Neural cell (in vitro differentiated cells): ENCODE results near the gene ZCCHC17. TPM values are rescaled to one million over a fixed set of nuclear protein-coding genes. Genes with fewer than 3 reads are reported as not detected.

Source experiments
- H2AFZ ChIP-seq: fragments of 200-600, 300-800 bp; sonication (generic), shearing (Covaris generic); 2 replicates; pipeline ENCODE4 v1.6.0; 2014; ENCODE audit warnings: low read depth, mild to moderate bottlenecking, antibody characterized with exemption, low read length, moderate library complexity
- H3F3A ChIP-seq: fragments of 200-600 bp; shearing (Covaris generic); 2 replicates; pipeline ENCODE4 v1.6.1; 2016; ENCODE audit warnings: mild to moderate bottlenecking, moderate library complexity, mixed read lengths, antibody characterized with exemption, low read length; ENCODE audit not compliant: insufficient read depth, poor library complexity, severe bottlenecking
- H3K27ac ChIP-seq: fragments of 200-600, 300-800 bp; sonication (generic), shearing (Covaris generic); 2 replicates; pipeline ENCODE4 v1.5.1; 2014; ENCODE audit warnings: mild to moderate bottlenecking, low read length, moderate library complexity
- H3K27me3 ChIP-seq: fragments of 300-800, 200-600 bp; sonication (generic), shearing (Covaris generic); 2 replicates; pipeline ENCODE4 v1.6.0; 2014; ENCODE audit warnings: mild to moderate bottlenecking, low read depth, low read length, moderate library complexity; ENCODE audit not compliant: insufficient read depth
- H3K36me3 ChIP-seq: fragments of 300-800, 200-600 bp; sonication (generic), shearing (Covaris generic); 2 replicates; pipeline ENCODE4 v1.5.1; 2014; ENCODE audit warnings: mild to moderate bottlenecking, antibody characterized with exemption, low read length, moderate library complexity; ENCODE audit not compliant: insufficient read depth
- H3K4me2 ChIP-seq: fragments of 300-800, 200-600 bp; sonication (generic), shearing (Covaris generic); 2 replicates; pipeline ENCODE4 v1.6.0; 2014; ENCODE audit warnings: mild to moderate bottlenecking, low read length
- H3K4me3 ChIP-seq: fragments of 300-800, 200-600 bp; sonication (generic), shearing (Covaris generic); 2 replicates; pipeline ENCODE4 v1.5.1; 2014; ENCODE audit warnings: mild to moderate bottlenecking, low read length, moderate library complexity
- H3K79me2 ChIP-seq: fragments of 200-600 bp; shearing (Covaris generic); replicated peaks from 2 replicates; pipeline ENCODE4 v1.6.0; 2014; ENCODE audit warnings: mild to moderate bottlenecking, low read length, moderate library complexity; ENCODE audit not compliant: insufficient read depth
- H3K9ac ChIP-seq: fragments of 300-800, 200-600 bp; sonication (generic), shearing (Covaris generic); 2 replicates; pipeline ENCODE4 v1.6.1; 2016; ENCODE audit warnings: mild to moderate bottlenecking, low read length, mixed read lengths
- H3K9me2 ChIP-seq: fragments of 200-600 bp; shearing (Covaris generic); 2 replicates; pipeline ENCODE4 v1.6.1; 2016; ENCODE audit warnings: mild to moderate bottlenecking, low read length, mixed read lengths; ENCODE audit not compliant: insufficient read depth
- H3K9me3 ChIP-seq: fragments of 200-600, 300-800 bp; sonication (generic), shearing (Covaris generic); 2 replicates; pipeline ENCODE4 v1.6.1; 2016; ENCODE audit warnings: mild to moderate bottlenecking, mixed run types, low read length, moderate library complexity, mixed read lengths
- H4K20me1 ChIP-seq: fragments of 200-600 bp; shearing (Covaris generic); 2 replicates; pipeline ENCODE4 v1.6.1; 2016; ENCODE audit warnings: mild to moderate bottlenecking, mixed run types; ENCODE audit not compliant: insufficient read depth
- CTCF ChIP-seq: fragments of 450-650 bp; IDR thresholded peaks from 2 replicates; pipeline ENCODE4 v1.5.1; 2014; ENCODE audit warnings: antibody characterized with exemption, mild to moderate bottlenecking, moderate library complexity; ENCODE audit not compliant: poor library complexity, severe bottlenecking
- EP300 ChIP-seq: fragments of 450-650 bp; conservative IDR thresholded peaks from 2 replicates; pipeline ENCODE4 v1.6.1; 2014; ENCODE audit warnings: antibody characterized with exemption, mild to moderate bottlenecking, moderate library complexity; ENCODE audit not compliant: poor library complexity, severe bottlenecking
- EZH2 ChIP-seq: fragments of 200-600, 300-800 bp; shearing (Covaris generic), sonication (generic); IDR thresholded peaks from 2 replicates; pipeline ENCODE4 v1.6.1; 2014; ENCODE audit warnings: antibody characterized with exemption, low read length, borderline replicate concordance, mild to moderate bottlenecking; ENCODE audit not compliant: insufficient read depth, poor library complexity, severe bottlenecking
- MXI1 ChIP-seq: fragments of 450-650 bp; conservative IDR thresholded peaks from 2 replicates; pipeline ENCODE4 v1.6.1; 2014; ENCODE audit warnings: antibody characterized with exemption, mild to moderate bottlenecking; ENCODE audit not compliant: poor library complexity, severe bottlenecking
- POLR2AphosphoS5 ChIP-seq: IDR thresholded peaks from 2 replicates; pipeline ENCODE4 v1.6.1; 2012
- RAD21 ChIP-seq: fragments of 450-650 bp; conservative IDR thresholded peaks from 2 replicates; pipeline ENCODE4 v1.6.1; 2014; ENCODE audit warnings: antibody characterized with exemption, mild to moderate bottlenecking, moderate library complexity
- REST ChIP-seq: IDR thresholded peaks from 2 replicates; pipeline ENCODE4 v1.6.1; 2012; ENCODE audit warnings: borderline replicate concordance
- SMC3 ChIP-seq: fragments of 450-650 bp; conservative IDR thresholded peaks from 2 replicates; pipeline ENCODE4 v1.6.1; 2014; ENCODE audit warnings: antibody characterized with exemption, mild to moderate bottlenecking, moderate library complexity; ENCODE audit not compliant: poor library complexity
- TAF1 ChIP-seq: IDR thresholded peaks from 2 replicates; pipeline ENCODE4 v1.6.1; 2012; ENCODE audit warnings: low read depth
- polyA plus RNA-seq: library from polyadenylated mRNA; depleted of rRNA; stranded (reverse); fragments of >200 nt; gene quantifications from 2 replicates; pipeline ENCODE4 v1.2.3, GENCODE V29; 2014

Gene ZCCHC17
- polyA plus RNA-seq, 1 donor from 2014 or later, result 146 TPM

GRCh38 chr1:31377364-31377863 lies 80.6 kb downstream of the ZCCHC17 start:
- no peaks in the 10 kb centered on the region for H3K9me3 ChIP-seq
- H2AFZ ChIP-seq, result no peak overlapping the region
- peak overlapping the region; percentile 83 for H3K27ac ChIP-seq
- TF ChIP-seq CTCF (no peak), RAD21 (no peak), SMC3 (no peak), TAF1 (no peak), EZH2 (no peak), MXI1 (no peak), POLR2AphosphoS5 (no peak), EP300 (no peak), REST (no peak)
- H3K27me3 ChIP-seq, result no peaks in the 10 kb centered on the region
- no peaks in the 10 kb centered on the region for H3K79me2 ChIP-seq
- peak overlapping the region; percentile 23 for H3K4me3 ChIP-seq
- H3F3A ChIP-seq, result no peaks in the 10 kb centered on the region
- H4K20me1 ChIP-seq, result no peaks in the 10 kb centered on the region
- H3K4me2 ChIP-seq, result no peak overlapping the region
- no peaks in the 10 kb centered on the region for H3K9me2 ChIP-seq
- H3K9ac ChIP-seq, result peak overlapping the region; percentile 61
- no peaks in the 10 kb centered on the region for H3K36me3 ChIP-seq

GRCh38 chr1:31378001-31378400 lies 81.2 kb downstream of the ZCCHC17 start:
- no peak overlapping the region for H2AFZ ChIP-seq
- no peak overlapping the region for H3K4me2 ChIP-seq
- no peak overlapping the region for H3K4me3 ChIP-seq
- H3F3A ChIP-seq, result no peaks in the 10 kb centered on the region
- no peaks in the 10 kb centered on the region for H3K9me3 ChIP-seq
- peak overlapping the region; percentile 83 for H3K27ac ChIP-seq
- no peaks in the 10 kb centered on the region for H3K79me2 ChIP-seq
- H4K20me1 ChIP-seq, result no peaks in the 10 kb centered on the region
- no peaks in the 10 kb centered on the region for H3K9me2 ChIP-seq
- TF ChIP-seq REST (no peak), EP300 (no peak), MXI1 (no peak), POLR2AphosphoS5 (no peak), EZH2 (no peak), RAD21 (no peak), CTCF (no peak), TAF1 (no peak), SMC3 (no peak)
- H3K9ac ChIP-seq, result no peak overlapping the region
- H3K27me3 ChIP-seq, result no peaks in the 10 kb centered on the region
- H3K36me3 ChIP-seq, result no peaks in the 10 kb centered on the region
